IMR-90 (cell line): ENCODE data around the gene DNAH9. TPM values are rescaled to one million over a fixed set of nuclear protein-coding genes. Genes with fewer than 3 reads are reported as not detected.

Experiments
- ATAC-seq: fragments of 200-7000 bp; cut with Tn5 transposase; 2 replicates; pipeline ENCODE4 v1.9.1; 2020; ENCODE audit warnings: low read depth, mild to moderate bottlenecking, moderate library complexity
- BruUV-seq: library from RNA; stranded (reverse); fragments of 400-500 nt; replicated peaks from 2 replicates; lab custom pipeline; 2021; lab: Mats Ljungman, UMichigan
- CTCF ChIA-PET: fragments of 300-600 bp; formaldehyde crosslinking; extraction: SDS; loops from one replicate; lab custom pipeline; 2021; ENCODE audit warnings: antibody characterized with exemption; lab: Yijun Ruan, JAX
- POLR2A ChIA-PET: fragments of 300-600 bp; sonication (Branson Sonifier 250); formaldehyde crosslinking; loops from one replicate; lab custom pipeline; 2022; ENCODE audit warnings: antibody characterized with exemption; ENCODE audit not compliant: unreplicated experiment; lab: Charles Lee
- DNase-seq: peaks from one replicate; pipeline ENCODE4 v3.0.0; 2013
- H2AFZ ChIP-seq: replicated peaks from 2 replicates; pipeline ENCODE3; 2013; ENCODE audit warnings: low read length, mild to moderate bottlenecking; ENCODE audit not compliant: poor library complexity
- H2AK5ac ChIP-seq: 2 replicates; pipeline ENCODE4 v1.6.1; 2013; ENCODE audit warnings: low read depth, low read length, inconsistent platforms
- H2AK9ac ChIP-seq: replicated peaks from 2 replicates; pipeline ENCODE3; 2013; ENCODE audit warnings: mild to moderate bottlenecking, low read depth, low read length, moderate library complexity; ENCODE audit not compliant: poor library complexity
- H2BK120ac ChIP-seq: 2 replicates; pipeline ENCODE4 v1.6.1; 2013; ENCODE audit warnings: low read depth, low read length, inconsistent platforms
- H2BK15ac ChIP-seq: 3 replicates; pipeline ENCODE4 v1.6.1; 2013; ENCODE audit warnings: low read depth, low read length, inconsistent platforms
- H2BK20ac ChIP-seq: 2 replicates; pipeline ENCODE4 v1.6.1; 2013; ENCODE audit warnings: low read depth, mild to moderate bottlenecking, inconsistent platforms, low read length, moderate library complexity
- H2BK5ac ChIP-seq: 2 replicates; pipeline ENCODE4 v1.6.1; 2013; ENCODE audit warnings: mild to moderate bottlenecking, low read depth, low read length, inconsistent platforms; ENCODE audit not compliant: poor library complexity, severe bottlenecking
- H3K14ac ChIP-seq: replicated peaks from 2 replicates; pipeline ENCODE4 v1.6.1; 2013; ENCODE audit warnings: low read depth, low read length, inconsistent platforms
- H3K18ac ChIP-seq: 2 replicates; pipeline ENCODE4 v1.6.1; 2013; ENCODE audit warnings: low read depth, low read length, control low read depth
- H3K23ac ChIP-seq: 2 replicates; pipeline ENCODE4 v1.6.1; 2013; ENCODE audit warnings: low read depth, low read length, inconsistent platforms
- H3K27ac ChIP-seq: 2 replicates; pipeline ENCODE4 v1.5.1; 2013; ENCODE audit warnings: mild to moderate bottlenecking, control low read depth, low read length; ENCODE audit not compliant: insufficient read depth
- H3K27me3 ChIP-seq: 2 replicates; pipeline ENCODE4 v1.6.1; 2013; ENCODE audit warnings: low read length; ENCODE audit not compliant: control insufficient read depth, insufficient read depth
- H3K36me3 ChIP-seq: 2 replicates; pipeline ENCODE4 v1.6.1; 2013; ENCODE audit warnings: low read length, mixed read lengths; ENCODE audit not compliant: control insufficient read depth, insufficient read depth
- H3K4ac ChIP-seq: 2 replicates; pipeline ENCODE4 v1.6.1; 2013; ENCODE audit warnings: low read depth, low read length, inconsistent platforms
- H3K4me1 ChIP-seq: 2 replicates; pipeline ENCODE4 v1.6.1; 2013; ENCODE audit warnings: low read length, mixed read lengths; ENCODE audit not compliant: control insufficient read depth, insufficient read depth
- H3K4me2 ChIP-seq: 2 replicates; pipeline ENCODE4 v1.6.1; 2013; ENCODE audit warnings: low read depth, mild to moderate bottlenecking, control low read depth, low read length, moderate library complexity
- H3K4me3 ChIP-seq: 2 replicates; pipeline ENCODE4 v1.5.1; 2013; ENCODE audit warnings: low read depth, mild to moderate bottlenecking, control low read depth, low read length, moderate library complexity; ENCODE audit not compliant: insufficient read depth
- H3K56ac ChIP-seq: 2 replicates; pipeline ENCODE4 v1.6.1; 2013; ENCODE audit warnings: low read length, inconsistent platforms; ENCODE audit not compliant: insufficient read depth; ENCODE audit errors: extremely low read depth
- H3K79me1 ChIP-seq, 2 experiments: 2 replicates each; pipeline ENCODE4 v1.6.1; 2013; ENCODE audit warnings: low read length in 2 of 2, inconsistent platforms in 1 of 2, low read depth in 1 of 2
- H3K9ac ChIP-seq: 2 replicates; pipeline ENCODE4 v1.6.1; 2013; ENCODE audit warnings: low read depth, low read length, control low read depth
- H3K9me1 ChIP-seq: 2 replicates; pipeline ENCODE4 v1.6.1; 2013; ENCODE audit warnings: low read length, inconsistent platforms; ENCODE audit not compliant: insufficient read depth
- H3K9me3 ChIP-seq: 2 replicates; pipeline ENCODE4 v1.6.1; 2013; ENCODE audit warnings: low read length; ENCODE audit not compliant: control insufficient read depth, insufficient read depth
- H4K20me1 ChIP-seq: 2 replicates; pipeline ENCODE4 v1.6.1; 2013; ENCODE audit warnings: low read length, inconsistent platforms; ENCODE audit not compliant: insufficient read depth
- H4K5ac ChIP-seq: 2 replicates; pipeline ENCODE4 v1.6.1; 2013; ENCODE audit warnings: mild to moderate bottlenecking, low read depth, low read length, control low read depth
- H4K8ac ChIP-seq, 2 experiments: 2 replicates each; pipeline ENCODE4 v1.6.1; 2013; ENCODE audit warnings: low read depth in 2 of 2, low read length in 2 of 2, control low read depth in 1 of 2, inconsistent platforms in 1 of 2
- H4K91ac ChIP-seq: 2 replicates; pipeline ENCODE4 v1.6.1; 2013; ENCODE audit warnings: low read depth, low read length, inconsistent platforms; ENCODE audit not compliant: insufficient read depth
- CEBPB ChIP-seq: IDR thresholded peaks from 2 replicates; pipeline ENCODE4 v1.6.1; 2012; ENCODE audit warnings: low read depth, low read length, improper control_type of control experiment
- CHD1 ChIP-seq: IDR thresholded peaks from 2 replicates; pipeline ENCODE4 v1.6.1; 2012; ENCODE audit warnings: low read depth, low read length, improper control_type of control experiment
- ELK1 ChIP-seq: fragments of 150-350 bp; IDR thresholded peaks from 2 replicates; pipeline ENCODE4 v1.6.1; 2016; ENCODE audit warnings: low read depth, mild to moderate bottlenecking, low read length, moderate library complexity, borderline replicate concordance
- FOS ChIP-seq: fragments of 150-350 bp; IDR thresholded peaks from 2 replicates; pipeline ENCODE4 v1.6.1; 2016; ENCODE audit warnings: low read depth, low read length
- MAFK ChIP-seq: IDR thresholded peaks from 2 replicates; pipeline ENCODE4 v1.6.1; 2012; ENCODE audit warnings: low read depth, low read length, improper control_type of control experiment
- MAZ ChIP-seq: IDR thresholded peaks from 2 replicates; pipeline ENCODE4 v1.6.1; 2012; ENCODE audit warnings: low read depth, mild to moderate bottlenecking, low read length, improper control_type of control experiment, moderate library complexity, borderline replicate concordance
- MXI1 ChIP-seq: IDR thresholded peaks from 2 replicates; pipeline ENCODE4 v1.6.1; 2012; ENCODE audit warnings: low read depth, mild to moderate bottlenecking, low read length, moderate library complexity, borderline replicate concordance
- POLR2A ChIP-seq: IDR thresholded peaks from 2 replicates; pipeline ENCODE4 v1.6.1; 2012; ENCODE audit warnings: mild to moderate bottlenecking, low read depth, low read length
- RCOR1 ChIP-seq: IDR thresholded peaks from 2 replicates; pipeline ENCODE4 v1.6.1; 2012; ENCODE audit warnings: mild to moderate bottlenecking, low read length, improper control_type of control experiment; ENCODE audit not compliant: insufficient replicate concordance
- RFX5 ChIP-seq: IDR thresholded peaks from 2 replicates; pipeline ENCODE4 v1.8.0; 2012; ENCODE audit warnings: low read depth, mild to moderate bottlenecking, low read length, moderate library complexity
- whole genome bisulfite sequencing, 2 experiments: methylation state at CpG; one replicate each; pipeline versions ENCODE4 v1.1.5 to v1.1.7; 2013; ENCODE audit warnings: missing lambda C conversion rate in 2 of 2; ENCODE audit not compliant: insufficient read length in 1 of 2; ENCODE audit errors: extremely low coverage in 2 of 2; 5-methylcytosine and 5-hydroxymethylcytosine counted together
- dilution Hi-C: fragments of 300-500 bp; cut with HindIII; formaldehyde crosslinking; loops from one replicate; pipeline ENCODE4 v1.14.3; 2018; ENCODE audit warnings: low sequenced_read_pairs; ENCODE audit not compliant: unreplicated experiment
- in situ Hi-C: fragments of 300-500 bp; cut with MboI; formaldehyde crosslinking; loops from 3 replicates; pipeline ENCODE4 v1.14.3; 2019; ENCODE audit warnings: low sequenced_read_pairs, inconsistent platforms, mixed read lengths
- intact Hi-C: fragments of 100-400 bp; cut with micrococcal nuclease; formaldehyde crosslinking; loops from 2 replicates; pipeline ENCODE4 v1.10.0; 2022
- polyA plus RNA-seq, 3 experiments: library from polyadenylated mRNA; depleted of rRNA; stranded (reverse); fragments of >200 nt; gene quantifications; 2 replicates each; pipeline ENCODE4 v1.2.3, GENCODE V29; 2012; ENCODE audit warnings: low replicate concordance in 1 of 3
- total RNA-seq: library from RNA; depleted of rRNA; stranded (reverse); fragments of >200 nt; gene quantifications from 2 replicates; pipeline ENCODE4 v1.2.3, GENCODE V29; 2012

The DNAH9 gene
- total and polyA plus RNA-seq, 2 of the 4 experiments (the other 2 are of a cell fraction) = not detected

- Histone ChIP-seq H3K9me1 (no peaks in the 10 kb centered on the region), H2BK5ac (no peak overlapping the region), H3K9ac (no peak overlapping the region), H2BK120ac (no peak overlapping the region), H4K20me1 (no peaks in the 10 kb centered on the region), H2BK15ac (no peak overlapping the region), H4K91ac (no peak overlapping the region), H3K4ac (no peak overlapping the region), H3K4me1 (no peaks in the 10 kb centered on the region), H3K36me3 (no peaks in the 10 kb centered on the region), H3K79me1 (no peaks in the 10 kb centered on the region), H4K8ac (no peak overlapping the region), H3K9me3 (peaks cover 6% of the 10 kb centered on the region), H3K56ac (no peak overlapping the region), H3K27ac (no peak overlapping the region), H2AFZ (no peak overlapping the region), H3K14ac (no peak overlapping the region), H3K18ac (no peak overlapping the region), H2AK5ac (no peak overlapping the region), H4K5ac (no peak overlapping the region), H2BK20ac (no peak overlapping the region), H3K23ac (no peak overlapping the region), H3K4me3 (no peak overlapping the region), H3K27me3 (no peaks in the 10 kb centered on the region), H2AK9ac (no peak overlapping the region), H3K4me2 (no peak overlapping the region)
- dilution Hi-C loops (no loop called here), in situ Hi-C loops (no loop called here), intact Hi-C loops (no loop called here)
- WGBS, 2 experiments = no CpG with 5 or more reads among the region's 4 CpGs
- ChIA-PET POLR2A (no interaction called here), CTCF (no interaction called here)
- DNase-seq = no peak
- no peak for ATAC-seq
- TF ChIP-seq RFX5 = no peak
- TF ChIP-seq MAFK = no peak
- TF ChIP-seq FOS = no peak
- TF ChIP-seq MAZ = no peak
- no peak for TF ChIP-seq RCOR1
- TF ChIP-seq POLR2A = no peak
- TF ChIP-seq ELK1 = no peak
- no peak for TF ChIP-seq CEBPB
- no peak for TF ChIP-seq MXI1
- no peak for TF ChIP-seq CHD1
- BruUV-seq = no TSS peak
These were observed 215.0 kb downstream of the DNAH9 start for GRCh38 chr17:11813278-11813677.
